Neural progenitor cell (in vitro differentiated cells): ENCODE measurements around the gene MTAP. TPM values are rescaled to one million over a fixed set of nuclear protein-coding genes. Genes with fewer than 3 reads are reported as not detected.

Experiments used
- DNase-seq: peaks from one replicate; pipeline ENCODE4 v3.0.0-alpha.2; 2016; ENCODE audit warnings: low spot score
- H2AFZ ChIP-seq: fragments of 200-600 bp; sonication (generic); replicated peaks from 2 replicates; pipeline ENCODE4 v1.6.1; 2016; ENCODE audit warnings: antibody characterized with exemption
- H3F3A ChIP-seq: fragments of 200-600 bp; sonication (generic); 2 replicates; pipeline ENCODE4 v1.6.1; 2016; ENCODE audit warnings: antibody characterized with exemption, low read depth
- H3K27ac ChIP-seq: fragments of 200-600 bp; sonication (generic); 2 replicates; pipeline ENCODE4 v1.5.1; 2016; ENCODE audit warnings: mild to moderate bottlenecking
- H3K27me3 ChIP-seq: fragments of 200-600 bp; sonication (generic); 2 replicates; pipeline ENCODE4 v1.6.1; 2016; ENCODE audit warnings: mild to moderate bottlenecking, moderate library complexity
- H3K36me3 ChIP-seq: fragments of 200-600 bp; sonication (generic); 2 replicates; pipeline ENCODE4 v1.5.1; 2016
- H3K4me1 ChIP-seq: fragments of 200-600 bp; sonication (generic); 2 replicates; pipeline ENCODE4 v1.6.1; 2016; ENCODE audit warnings: mixed run types
- H3K4me2 ChIP-seq: fragments of 200-600 bp; sonication (generic); 2 replicates; pipeline ENCODE4 v1.6.1; 2016
- H3K4me3 ChIP-seq: fragments of 200-600 bp; sonication (generic); 2 replicates; pipeline ENCODE4 v1.5.1; 2016
- H3K79me2 ChIP-seq: fragments of 200-600 bp; sonication (generic); 2 replicates; pipeline ENCODE4 v1.6.1; 2016; ENCODE audit warnings: low read depth
- H3K9ac ChIP-seq: fragments of 200-600 bp; sonication (generic); 2 replicates; pipeline ENCODE4 v1.6.1; 2016
- H3K9me3 ChIP-seq: fragments of 200-600 bp; sonication (generic); 2 replicates; pipeline ENCODE4 v1.5.1; 2016; ENCODE audit warnings: low read depth
- H4K20me1 ChIP-seq: fragments of 200-600 bp; sonication (generic); 2 replicates; pipeline ENCODE4 v1.6.1; 2016; ENCODE audit warnings: low read depth
- H3K27ac Mint-ChIP-seq: 3 replicates; pipeline ENCODE4 v1.8.0; 2021; ENCODE audit warnings: mixed read lengths
- H3K27me3 Mint-ChIP-seq: 2 replicates; pipeline ENCODE4 v1.8.0; 2022; ENCODE audit warnings: low read depth, mild to moderate bottlenecking, inconsistent platforms, moderate library complexity, mixed read lengths; ENCODE audit not compliant: insufficient read depth
- H3K36me3 Mint-ChIP-seq: 3 replicates; pipeline ENCODE4 v1.8.0; 2021; ENCODE audit warnings: mixed read lengths
- H3K4me1 Mint-ChIP-seq: 3 replicates; pipeline ENCODE4 v1.8.0; 2021; ENCODE audit warnings: mixed read lengths
- H3K4me3 Mint-ChIP-seq: 3 replicates; pipeline ENCODE4 v1.8.0; 2021; ENCODE audit warnings: mild to moderate bottlenecking, moderate library complexity, mixed read lengths
- H3K9me3 Mint-ChIP-seq: 3 replicates; pipeline ENCODE4 v1.8.0; 2020; ENCODE audit warnings: mixed read lengths
- EZH2 ChIP-seq: fragments of 200-600 bp; sonication (generic); IDR thresholded peaks from 2 replicates; pipeline ENCODE4 v1.6.1; 2017; ENCODE audit warnings: antibody characterized with exemption, mild to moderate bottlenecking, moderate library complexity
- EZH2phosphoT487 ChIP-seq: fragments of 200-600 bp; sonication (generic); IDR thresholded peaks from 2 replicates; pipeline ENCODE4 v1.6.1; 2017; ENCODE audit warnings: antibody characterized with exemption
- total RNA-seq: library from RNA; depleted of rRNA; stranded (reverse); fragments of >200 nt; gene quantifications from 2 replicates; pipeline ENCODE4 v1.2.3, GENCODE V29; 2015; ENCODE audit warnings: low replicate concordance
- TF ChIP-seq, protein P1 (sequence below): fragments of 200-600 bp; sonication (generic); IDR thresholded peaks from 2 replicates; pipeline ENCODE4 v1.5.1; 2017; ENCODE audit warnings: antibody characterized with exemption, mild to moderate bottlenecking

Gene MTAP
- total RNA-seq, 1 donor from 2014 or later: 21.6 TPM

DNA sequence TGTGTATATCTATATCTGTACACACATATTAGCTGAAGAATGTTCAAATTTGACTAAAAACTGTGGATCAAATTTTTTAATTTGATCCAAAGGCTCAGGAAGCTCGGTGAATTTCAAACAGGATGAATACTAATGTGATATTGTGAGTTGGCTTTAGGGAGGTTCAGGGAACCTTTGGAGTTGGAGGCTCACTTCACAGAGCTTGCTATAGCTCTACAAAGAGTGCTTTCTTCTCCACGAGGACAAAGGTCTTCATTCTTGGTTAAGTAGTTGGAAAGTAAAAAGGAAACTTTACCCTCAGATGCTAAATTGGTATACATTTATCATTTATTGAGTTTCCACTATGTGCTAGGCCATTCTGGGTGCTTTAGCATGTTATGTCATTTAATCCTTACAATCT is 36.3 kb upstream of the MTAP start:
- no peaks in the 10 kb centered on the region for H3K9me3 Mint-ChIP-seq
- no peak overlapping the region for H3K27ac Mint-ChIP-seq
- H3K27me3 ChIP-seq: peaks cover 81% of the 10 kb centered on the region
- H3K4me1 ChIP-seq: no peaks in the 10 kb centered on the region
- no peaks in the 10 kb centered on the region for H3F3A ChIP-seq
- no peaks in the 10 kb centered on the region for H4K20me1 ChIP-seq
- no peak for DNase-seq
- peaks cover 2% of the 10 kb centered on the region for H3K27me3 Mint-ChIP-seq
- H3K4me3 Mint-ChIP-seq: no peak overlapping the region
- TF ChIP-seq, protein P1, sequence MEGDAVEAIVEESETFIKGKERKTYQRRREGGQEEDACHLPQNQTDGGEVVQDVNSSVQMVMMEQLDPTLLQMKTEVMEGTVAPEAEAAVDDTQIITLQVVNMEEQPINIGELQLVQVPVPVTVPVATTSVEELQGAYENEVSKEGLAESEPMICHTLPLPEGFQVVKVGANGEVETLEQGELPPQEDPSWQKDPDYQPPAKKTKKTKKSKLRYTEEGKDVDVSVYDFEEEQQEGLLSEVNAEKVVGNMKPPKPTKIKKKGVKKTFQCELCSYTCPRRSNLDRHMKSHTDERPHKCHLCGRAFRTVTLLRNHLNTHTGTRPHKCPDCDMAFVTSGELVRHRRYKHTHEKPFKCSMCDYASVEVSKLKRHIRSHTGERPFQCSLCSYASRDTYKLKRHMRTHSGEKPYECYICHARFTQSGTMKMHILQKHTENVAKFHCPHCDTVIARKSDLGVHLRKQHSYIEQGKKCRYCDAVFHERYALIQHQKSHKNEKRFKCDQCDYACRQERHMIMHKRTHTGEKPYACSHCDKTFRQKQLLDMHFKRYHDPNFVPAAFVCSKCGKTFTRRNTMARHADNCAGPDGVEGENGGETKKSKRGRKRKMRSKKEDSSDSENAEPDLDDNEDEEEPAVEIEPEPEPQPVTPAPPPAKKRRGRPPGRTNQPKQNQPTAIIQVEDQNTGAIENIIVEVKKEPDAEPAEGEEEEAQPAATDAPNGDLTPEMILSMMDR: no peak
- TF ChIP-seq EZH2phosphoT487 (no peak), EZH2 (no peak)
- H3K9me3 ChIP-seq: no peaks in the 10 kb centered on the region
- no peaks in the 10 kb centered on the region for H3K4me1 Mint-ChIP-seq
- H3K36me3 ChIP-seq: no peaks in the 10 kb centered on the region
- no peak overlapping the region for H3K4me3 ChIP-seq
- no peak overlapping the region for H3K27ac ChIP-seq
- no peak overlapping the region for H3K4me2 ChIP-seq
- H3K36me3 Mint-ChIP-seq: no peaks in the 10 kb centered on the region
- H3K79me2 ChIP-seq: no peaks in the 10 kb centered on the region
- no peak overlapping the region for H2AFZ ChIP-seq
- H3K9ac ChIP-seq: no peak overlapping the region

DNA sequence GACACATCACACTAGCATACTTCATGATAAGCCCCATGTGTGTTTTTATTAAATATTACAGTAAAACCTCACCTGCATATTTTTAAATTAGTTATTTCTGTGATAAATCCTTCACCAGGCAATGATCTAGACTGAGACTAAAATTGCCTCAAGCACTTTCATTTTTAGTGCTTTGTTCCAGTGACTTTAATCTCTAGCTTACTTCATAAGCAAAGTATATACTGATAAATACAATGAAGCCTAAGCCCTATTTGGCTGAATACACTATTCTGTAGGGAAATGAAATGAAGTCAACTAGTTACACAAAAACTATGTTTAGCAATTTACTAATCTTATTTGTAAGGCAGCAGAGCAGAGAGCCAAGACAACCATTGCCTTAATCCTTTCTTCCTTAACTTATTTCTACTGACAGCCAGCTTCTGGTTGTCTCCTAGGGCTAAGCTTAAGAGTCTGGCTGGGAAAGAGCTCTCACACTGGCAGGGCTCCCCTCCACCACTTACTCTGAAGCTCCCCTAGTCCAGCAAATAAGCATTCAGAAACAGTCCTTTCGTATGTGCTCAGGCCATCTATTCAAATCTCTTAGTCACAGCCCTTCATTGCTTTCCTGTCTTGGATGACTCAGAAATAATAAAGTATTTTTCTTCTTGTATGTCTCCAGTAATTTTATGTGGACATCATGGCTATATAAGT is 31.4 kb upstream of the MTAP start:
- peaks cover 6% of the 10 kb centered on the region for H3K4me1 Mint-ChIP-seq
- Histone ChIP-seq H3K4me3 (no peak overlapping the region), H3K27me3 (peaks cover 81% of the 10 kb centered on the region), H3K4me1 (no peaks in the 10 kb centered on the region), H3K27ac (no peak overlapping the region), H3K36me3 (no peaks in the 10 kb centered on the region), H3K4me2 (no peak overlapping the region), H3K9me3 (no peaks in the 10 kb centered on the region), H3K79me2 (no peaks in the 10 kb centered on the region), H2AFZ (no peak overlapping the region), H4K20me1 (no peaks in the 10 kb centered on the region), H3F3A (no peaks in the 10 kb centered on the region), H3K9ac (no peak overlapping the region)
- no peaks in the 10 kb centered on the region for H3K27me3 Mint-ChIP-seq
- TF ChIP-seq EZH2phosphoT487: no peak
- TF ChIP-seq, protein P1: no peak
- TF ChIP-seq EZH2: no peak
- peak; percentile 6 for DNase-seq
- H3K36me3 Mint-ChIP-seq: no peaks in the 10 kb centered on the region
- no peak overlapping the region for H3K4me3 Mint-ChIP-seq
- H3K9me3 Mint-ChIP-seq: no peaks in the 10 kb centered on the region
- H3K27ac Mint-ChIP-seq: no peak overlapping the region

DNA sequence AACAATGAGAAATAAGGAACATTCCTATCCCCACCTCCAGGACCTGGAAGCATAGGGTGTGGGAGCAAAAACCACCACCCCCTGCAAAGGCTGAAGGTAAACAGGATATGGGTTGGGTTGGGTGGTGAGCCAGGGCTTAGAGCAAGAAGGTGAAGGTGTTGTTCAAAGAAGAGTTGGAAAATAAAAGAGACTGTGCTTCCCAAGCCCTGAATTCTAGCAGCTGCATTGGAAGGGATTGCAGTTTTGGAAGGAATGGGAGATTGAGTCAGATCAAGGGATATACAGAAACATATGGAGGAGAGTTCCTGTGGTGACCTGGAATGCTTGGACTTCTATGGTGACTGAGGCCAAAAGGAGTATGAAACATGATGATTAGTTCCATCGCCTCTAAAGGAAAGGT is 24.7 kb upstream of the MTAP start:
- no peak for DNase-seq
- Mint-ChIP-seq H3K27ac (no peak overlapping the region), H3K9me3 (no peaks in the 10 kb centered on the region)

More for the DNA sequence above, 24.7 kb upstream of the MTAP start:
- no peaks in the 10 kb centered on the region for H3K9me3 ChIP-seq
- TF ChIP-seq EZH2 (no peak), EZH2phosphoT487 (no peak)
- TF ChIP-seq, protein P1: no peak
- peaks cover 2% of the 10 kb centered on the region for H3K4me1 Mint-ChIP-seq
- no peaks in the 10 kb centered on the region for H3F3A ChIP-seq
- no peaks in the 10 kb centered on the region for H3K79me2 ChIP-seq
- no peak overlapping the region for H2AFZ ChIP-seq
- H3K27me3 ChIP-seq: peaks cover 58% of the 10 kb centered on the region
- no peaks in the 10 kb centered on the region for H3K36me3 ChIP-seq
- H3K27ac ChIP-seq: no peak overlapping the region
- H3K9ac ChIP-seq: no peak overlapping the region
- no peaks in the 10 kb centered on the region for H3K27me3 Mint-ChIP-seq
- H3K36me3 Mint-ChIP-seq: no peaks in the 10 kb centered on the region
- H3K4me3 Mint-ChIP-seq: no peak overlapping the region
- H4K20me1 ChIP-seq: no peaks in the 10 kb centered on the region
- no peak overlapping the region for H3K4me2 ChIP-seq
- H3K4me1 ChIP-seq: no peaks in the 10 kb centered on the region
- no peak overlapping the region for H3K4me3 ChIP-seq
